SKM-1 treated with dmso at 0.1 percent for 144 hours (cell line): ENCODE data around the gene USP27X.

Experiments used
- DNase-seq: peaks from one replicate; lab custom pipeline; 2025; ENCODE audit not compliant: unreplicated experiment; lab: John Stamatoyannopoulos, UW

The USP27X gene

DNA sequence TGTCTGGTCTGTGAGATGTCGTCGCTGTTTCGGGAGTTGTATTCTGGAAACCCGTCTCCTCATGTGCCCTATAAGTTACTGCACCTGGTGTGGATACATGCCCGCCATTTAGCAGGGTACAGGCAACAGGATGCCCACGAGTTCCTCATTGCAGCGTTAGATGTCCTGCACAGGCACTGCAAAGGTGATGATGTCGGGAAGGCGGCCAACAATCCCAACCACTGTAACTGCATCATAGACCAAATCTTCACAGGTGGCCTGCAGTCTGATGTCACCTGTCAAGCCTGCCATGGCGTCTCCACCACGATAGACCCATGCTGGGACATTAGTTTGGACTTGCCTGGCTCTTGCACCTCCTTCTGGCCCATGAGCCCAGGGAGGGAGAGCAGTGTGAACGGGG lies 1.4 kb downstream of the USP27X start:
- DNase-seq: no peak

DNA sequence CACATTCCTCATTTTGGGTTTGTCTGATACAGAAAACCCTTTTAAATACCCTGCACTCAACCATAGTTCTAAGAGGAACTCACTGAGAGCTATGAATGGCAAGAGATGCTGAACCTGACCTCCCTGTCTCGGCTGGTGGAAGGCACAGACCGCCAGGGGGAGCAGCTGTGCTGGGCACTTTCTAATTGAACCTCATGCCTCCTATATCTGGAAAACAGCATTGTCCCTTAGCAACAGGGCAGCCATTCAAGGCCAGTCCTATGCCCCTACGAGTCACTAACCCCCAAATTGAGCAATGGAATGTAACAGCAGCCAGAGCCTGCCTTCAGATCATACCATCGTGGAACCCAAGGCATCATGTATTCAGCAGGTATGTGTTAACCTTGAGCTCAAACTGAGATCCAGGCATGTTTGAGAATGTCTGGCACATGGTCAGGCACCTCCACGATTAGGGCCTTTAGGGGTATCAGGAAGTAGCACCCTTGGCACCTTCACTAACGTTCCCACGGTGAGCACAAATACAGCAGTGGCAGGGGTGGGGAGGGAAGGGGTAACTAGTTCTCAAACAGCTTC lies 5.1 kb downstream of the USP27X start:
- peak; percentile 63 for DNase-seq

DNA sequence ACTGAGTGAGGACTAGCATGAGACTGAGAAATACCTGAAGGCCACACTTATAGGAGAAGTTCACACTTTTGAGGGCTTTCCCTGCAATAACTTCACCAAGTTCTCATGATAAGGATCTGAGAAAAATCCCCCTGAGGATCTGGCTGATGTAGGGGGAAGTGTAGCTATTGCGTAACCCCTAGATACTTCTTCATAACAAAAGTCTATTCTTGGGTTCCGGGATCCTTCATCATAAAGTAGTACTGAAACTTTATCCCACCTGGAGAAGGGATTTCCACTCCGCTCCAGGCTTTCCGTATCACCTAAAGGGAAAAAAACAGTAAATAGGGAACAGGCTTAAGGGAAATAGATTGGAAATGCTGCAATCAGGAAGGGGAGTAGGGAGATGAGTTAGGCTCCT lies 13.3 kb downstream of the USP27X start:
- DNase-seq: peak; percentile 1

DNA sequence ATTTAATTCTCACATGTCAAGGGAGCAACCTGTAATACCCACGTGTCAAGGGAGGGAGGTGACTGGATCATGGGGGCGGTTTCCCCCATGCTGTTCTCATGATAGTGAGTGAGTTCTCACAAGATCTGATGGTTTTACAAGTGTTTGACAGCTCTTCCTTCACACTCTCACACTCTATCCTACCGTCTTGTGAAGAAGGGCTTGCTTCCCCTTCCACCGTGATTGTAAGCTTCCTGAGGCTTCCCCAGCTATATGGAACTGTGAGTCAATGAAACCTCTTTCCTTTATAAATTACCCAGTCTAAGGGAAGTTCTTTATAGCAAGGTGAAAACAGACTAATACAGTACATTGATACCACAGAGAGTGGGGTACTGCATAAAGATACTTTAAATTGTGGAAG lies 17.7 kb downstream of the USP27X start:
- DNase-seq: no peak

GRCh38 chrX:49901048-49901447 lies 21.8 kb downstream of the USP27X start:
- DNase-seq: no peak

- peak; percentile 0 for DNase-seq
Measured at GRCh38 chrX:49910344-49910743, 31.1 kb downstream of the USP27X start.

DNA sequence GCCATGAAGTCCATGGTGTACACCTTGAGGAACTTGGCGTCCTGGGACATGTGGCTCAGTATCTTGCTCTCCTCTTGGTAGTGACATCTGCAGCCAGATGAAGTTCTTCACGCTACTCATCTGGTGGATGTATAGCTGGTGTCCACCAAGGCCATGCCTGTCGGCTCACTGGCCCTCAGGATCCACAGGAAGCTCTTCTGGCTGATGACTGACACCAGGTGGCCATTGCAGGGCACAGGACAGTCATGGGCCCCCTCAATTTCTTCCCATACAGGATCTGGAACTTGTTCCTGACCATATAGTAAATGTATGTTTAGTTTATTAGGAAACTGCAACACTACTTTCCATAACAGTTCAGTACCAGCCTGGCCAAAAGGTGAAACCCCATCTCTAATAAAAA lies 32.8 kb downstream of the USP27X start:
- DNase-seq: no peak

GRCh38 chrX:49912861-49913260 lies 33.6 kb downstream of the USP27X start:
- no peak for DNase-seq

GRCh38 chrX:49915361-49916222 lies 36.3 kb downstream of the USP27X start:
- peak; percentile 20 for DNase-seq

- DNase-seq: no peak
Measured at GRCh38 chrX:49919617-49920016, 40.3 kb downstream of the USP27X start.

DNA sequence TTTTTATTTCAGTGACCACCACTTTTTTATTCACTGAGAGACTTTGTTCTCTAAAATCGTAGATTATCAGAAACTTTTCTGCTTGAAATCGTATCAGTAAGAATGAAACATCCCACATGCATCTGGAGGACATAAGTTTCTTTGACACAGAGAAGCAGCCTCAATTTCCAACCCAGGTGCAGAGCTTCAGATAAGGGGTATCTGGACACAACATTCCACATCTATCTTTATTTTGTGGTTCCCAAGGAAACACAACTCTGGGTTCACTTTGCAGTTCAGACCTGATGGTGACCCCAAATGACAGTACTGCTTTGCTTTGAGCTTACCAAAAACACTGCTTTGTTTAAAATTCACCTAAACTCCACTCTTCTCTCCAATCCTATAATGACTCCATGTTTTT lies 41.8 kb downstream of the USP27X start:
- DNase-seq: no peak

GRCh38 chrX:49922291-49923241 lies 43.3 kb downstream of the USP27X start, which contains the start of gene CLCN5:
CLCN5 (plus strand) TSS chrX:49922596; CDS start chrX:49925299, 2,703 bp downstream.
- DNase-seq: peak; percentile 86

GRCh38 chrX:49925176-49925575 lies 45.9 kb downstream of the USP27X start:
- DNase-seq: no peak

DNA sequence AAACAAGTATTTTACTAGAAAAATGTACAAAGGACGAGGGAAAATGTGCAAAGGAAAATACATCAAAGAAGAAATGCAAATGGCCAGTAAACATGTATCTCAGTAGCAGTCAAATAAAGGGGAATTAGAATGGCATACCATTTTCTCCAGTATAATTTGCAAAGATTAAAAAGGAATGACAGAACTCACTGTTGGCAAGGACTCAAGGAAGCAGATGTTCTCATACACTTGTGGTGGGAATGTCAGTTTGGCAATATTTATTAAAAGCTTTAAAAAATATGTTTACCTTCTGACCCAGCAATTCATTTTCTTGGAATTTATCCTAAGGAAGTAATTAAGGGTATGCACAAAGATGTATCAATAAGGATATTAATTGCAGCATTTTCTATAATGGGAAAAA lies 50.8 kb downstream of the USP27X start:
- DNase-seq: no peak
